Hepatocyte (in vitro differentiated cells): Measurements from ENCODE around the gene GRIN2C.

Experiments used
- EZH2 ChIP-seq: fragments of 200-600 bp; sonication (generic); IDR thresholded peaks from 2 replicates; pipeline ENCODE4 v1.6.1; 2016; ENCODE audit warnings: antibody characterized with exemption, mild to moderate bottlenecking, borderline replicate concordance
- EZH2phosphoT487 ChIP-seq: fragments of 200-600 bp; sonication (generic); IDR thresholded peaks from one replicate; pipeline ENCODE4 v1.6.1; 2018; ENCODE audit warnings: antibody characterized with exemption, mild to moderate bottlenecking, low read depth, moderate library complexity; ENCODE audit not compliant: unreplicated experiment, severe bottlenecking
- TF ChIP-seq, protein P1 (sequence below): fragments of 200-600 bp; sonication (generic); IDR thresholded peaks from 2 replicates; pipeline ENCODE4 v1.5.1; 2016; ENCODE audit warnings: antibody characterized with exemption, mild to moderate bottlenecking; ENCODE audit not compliant: poor library complexity

DNA sequence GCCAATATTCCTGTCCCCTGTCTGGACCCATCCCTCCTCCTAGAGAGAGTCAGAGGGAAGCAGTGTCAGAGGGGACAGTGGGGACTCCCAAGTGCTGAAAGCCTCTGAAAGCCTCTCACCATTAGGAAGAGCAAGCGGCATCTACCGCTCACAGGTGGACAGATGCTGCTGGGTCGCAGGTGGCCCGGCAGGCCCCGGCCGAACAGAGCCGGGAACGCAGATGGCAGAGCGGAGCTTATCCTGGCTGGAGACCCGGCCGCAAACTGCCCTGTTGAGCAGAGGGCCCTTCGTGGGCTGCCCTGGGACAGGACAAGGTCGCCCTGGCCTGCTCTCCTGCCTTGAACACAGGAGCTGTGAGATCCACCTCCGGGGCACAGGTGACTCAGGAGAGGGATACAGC, 60.6 kb downstream of the GRIN2C start:
- TF ChIP-seq, protein P1, sequence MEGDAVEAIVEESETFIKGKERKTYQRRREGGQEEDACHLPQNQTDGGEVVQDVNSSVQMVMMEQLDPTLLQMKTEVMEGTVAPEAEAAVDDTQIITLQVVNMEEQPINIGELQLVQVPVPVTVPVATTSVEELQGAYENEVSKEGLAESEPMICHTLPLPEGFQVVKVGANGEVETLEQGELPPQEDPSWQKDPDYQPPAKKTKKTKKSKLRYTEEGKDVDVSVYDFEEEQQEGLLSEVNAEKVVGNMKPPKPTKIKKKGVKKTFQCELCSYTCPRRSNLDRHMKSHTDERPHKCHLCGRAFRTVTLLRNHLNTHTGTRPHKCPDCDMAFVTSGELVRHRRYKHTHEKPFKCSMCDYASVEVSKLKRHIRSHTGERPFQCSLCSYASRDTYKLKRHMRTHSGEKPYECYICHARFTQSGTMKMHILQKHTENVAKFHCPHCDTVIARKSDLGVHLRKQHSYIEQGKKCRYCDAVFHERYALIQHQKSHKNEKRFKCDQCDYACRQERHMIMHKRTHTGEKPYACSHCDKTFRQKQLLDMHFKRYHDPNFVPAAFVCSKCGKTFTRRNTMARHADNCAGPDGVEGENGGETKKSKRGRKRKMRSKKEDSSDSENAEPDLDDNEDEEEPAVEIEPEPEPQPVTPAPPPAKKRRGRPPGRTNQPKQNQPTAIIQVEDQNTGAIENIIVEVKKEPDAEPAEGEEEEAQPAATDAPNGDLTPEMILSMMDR: no peak
- TF ChIP-seq EZH2phosphoT487 (no peak), EZH2 (no peak)
